Placental epithelial cell (primary cell): Measurements from ENCODE around the gene SKA3. TPM values are rescaled to one million over a fixed set of nuclear protein-coding genes. Genes with fewer than 3 reads are reported as not detected.

Source experiments
- small RNA-seq: library from RNA; depleted of rRNA; stranded (forward); fragments of <200 nt; gene quantifications from one replicate; pipeline ENCODE3, GENCODE V24; 2012
- total RNA-seq: library from RNA; depleted of rRNA; stranded (reverse); fragments of >200 nt; gene quantifications from 2 replicates; pipeline ENCODE4 v1.2.3, GENCODE V29; 2012

The SKA3 gene
- total RNA-seq: 13.7 and 18.2 TPM in 2 replicates

GRCh38 chr13:21176215-21176981 is at the start of gene SKA3, which contains the start of gene MRPL57:
TSS of gene SKA3 (minus strand) at chr13:21176552. CDS start at chr13:21176477, 75 bp downstream.
TSS of gene MRPL57 (plus strand) at chr13:21176658. CDS start at chr13:21176917, 259 bp downstream.

Small RNA genes lying within 50 kb of the gene (small RNA-seq; reads per million reads assigned to genes)
- gene AL158032.1 (not detected), gene RF00086 (not detected), gene RF02116 (not detected)

Other genes with a start within 250 kb of the SKA3 start
- 23.6 and 38.7 TPM in 2 replicates for gene LATS2, start 115.0 kb downstream of the SKA3 start, total RNA-seq
- 35.0 and 36.9 TPM in 2 replicates for gene SAP18, start 36.4 kb downstream of the SKA3 start, total RNA-seq
- gene MRPL57, start 106 bp upstream of the SKA3 start, total RNA-seq: 15.0 and 16.5 TPM in 2 replicates